HG02870 (cell line): ENCODE measurements around the gene MLLT1.
A peak's percentile ranks its signal among the peaks of the same experiment; 100 is the strongest.
"Not testable (repeated sequence)": the region's sequence is repeated elsewhere in the genome, so short reads cannot be mapped to it uniquely, and the experiment has no call there.

Source experiments
- ATAC-seq: cut with Tn5 transposase; IDR thresholded peaks from one replicate; pipeline ENCODE4 v1.9.1; 2021; ENCODE audit warnings: mild to moderate bottlenecking, moderate library complexity; ENCODE audit not compliant: unreplicated experiment

MLLT1 gene

GRCh38 chr19:6279931-6280591 lies at the start of gene MLLT1:
Gene MLLT1 (minus strand): TSS chr19:6279975. CDS start chr19:6279784, 191 bp downstream.
- peak; percentile 71 for ATAC-seq

- no peak for ATAC-seq
Observed at GRCh38 chr19:6326815-6327214, 47.0 kb upstream of the MLLT1 start.

- ATAC-seq, result no peak
Observed at GRCh38 chr19:6325614-6326013, 45.8 kb upstream of the MLLT1 start.

GRCh38 chr19:6324757-6325156 lies 45.0 kb upstream of the MLLT1 start:
- no peak for ATAC-seq

- ATAC-seq, result no peak
Observed at GRCh38 chr19:6322284-6322683, 42.5 kb upstream of the MLLT1 start.

- no peak for ATAC-seq
Observed at GRCh38 chr19:6319376-6319775, 39.6 kb upstream of the MLLT1 start.

- ATAC-seq, result no peak
Observed at GRCh38 chr19:6318772-6319171, 39.0 kb upstream of the MLLT1 start.

GRCh38 chr19:6315646-6316045 lies 35.9 kb upstream of the MLLT1 start:
- not testable (repeated sequence) for ATAC-seq

- ATAC-seq, result no peak
Observed at GRCh38 chr19:6313398-6313969, 33.7 kb upstream of the MLLT1 start.

GRCh38 chr19:6312018-6312417 lies 32.2 kb upstream of the MLLT1 start:
- ATAC-seq, result no peak

- no peak for ATAC-seq
Observed at GRCh38 chr19:6298413-6298812, 18.6 kb upstream of the MLLT1 start.

- no peak for ATAC-seq
Observed at GRCh38 chr19:6297202-6297601, 17.4 kb upstream of the MLLT1 start.

- no peak for ATAC-seq
Observed at GRCh38 chr19:6292006-6292405, 12.2 kb upstream of the MLLT1 start.

- ATAC-seq, result no peak
Observed at GRCh38 chr19:6288737-6289136, 9.0 kb upstream of the MLLT1 start.

- no peak for ATAC-seq
Observed at GRCh38 chr19:6287269-6287885, 7.6 kb upstream of the MLLT1 start.

GRCh38 chr19:6286676-6287075 lies 6.9 kb upstream of the MLLT1 start:
- ATAC-seq, result no peak

GRCh38 chr19:6282393-6282792 lies 2.6 kb upstream of the MLLT1 start:
- not testable (repeated sequence) for ATAC-seq

- peak; percentile 21 for ATAC-seq
Observed at GRCh38 chr19:6279620-6279930, 200 bp downstream of the MLLT1 start.

- no peak for ATAC-seq
Observed at GRCh38 chr19:6278740-6279619, 795 bp downstream of the MLLT1 start.

- no peak for ATAC-seq
Observed at GRCh38 chr19:6278051-6278450, 1.7 kb downstream of the MLLT1 start.

- no peak for ATAC-seq
Observed at GRCh38 chr19:6276447-6276846, 3.3 kb downstream of the MLLT1 start.
